Psoas muscle (tissue), 8 donors: Measurements from ENCODE around the gene NEURL1. TPM values are rescaled to one million over a fixed set of nuclear protein-coding genes. Genes with fewer than 3 reads are reported as not detected.
A peak's percentile ranks its signal among the peaks of the same experiment; 100 is the strongest.
"Not testable (repeated sequence)": the region's sequence is repeated elsewhere in the genome, so short reads cannot be mapped to it uniquely, and the experiment has no call there.

Source experiments
- ATAC-seq, 4 donors: fragments of 200-7000 bp; cut with Tn5 transposase; one replicate each; pipeline ENCODE4 v1.9.1; 2020; ENCODE audit warnings: moderate library complexity in 3 of 4, mild to moderate bottlenecking in 2 of 4
- DNase-seq, 2 donors: peaks; one replicate each; pipeline ENCODE4 v3.0.0-alpha.2; 2020
- H3K27ac ChIP-seq: fragments of 200-600 bp; one replicate; pipeline ENCODE4 v1.8.0; 2022
- H3K27me3 ChIP-seq, 3 donors: fragments of 200-600 bp in 1 of 3; one replicate each; pipeline versions ENCODE4 v1.6.1 to v1.8.0; 2013 to 2022; ENCODE audit warnings: low read length in 2 of 3, mild to moderate bottlenecking in 2 of 3, moderate library complexity in 1 of 3; ENCODE audit not compliant: insufficient read depth in 3 of 3
- H3K36me3 ChIP-seq, 2 donors: fragments of 200-600 bp in 1 of 2; one replicate each; pipeline versions ENCODE4 v1.6.1 to v1.8.0; 2013 to 2022; ENCODE audit warnings: low read depth in 1 of 2, mild to moderate bottlenecking in 1 of 2, moderate library complexity in 1 of 2; ENCODE audit not compliant: insufficient read depth in 1 of 2
- H3K4me1 ChIP-seq: fragments of 200-600 bp; one replicate; pipeline ENCODE4 v1.8.0; 2022
- H3K4me3 ChIP-seq: fragments of 200-600 bp; one replicate; pipeline ENCODE4 v1.8.0; 2022; ENCODE audit warnings: mild to moderate bottlenecking
- H3K9me3 ChIP-seq: fragments of 200-600 bp; one replicate; pipeline ENCODE4 v1.8.0; 2022
- CTCF ChIP-seq: fragments of 200-600 bp; IDR thresholded peaks from one replicate; pipeline ENCODE4 v1.8.0; 2022; ENCODE audit warnings: antibody characterized with exemption
- WGBS, 3 donors: extraction: QIAGEN DNeasy Blood & Tissue Kit; methylation state at CpG; one replicate each; pipeline versions ENCODE4 v1.1.6 to v1.1.7; 2013; 5-methylcytosine and 5-hydroxymethylcytosine counted together
- intact Hi-C, 2 donors: fragments of 100-400 bp; cut with DNase I; formaldehyde crosslinking; loops; one replicate each; pipeline versions ENCODE4 v1.11.0 to v1.14.2; 2022
- polyA plus RNA-seq, 3 donors: library from polyadenylated mRNA; stranded (reverse); fragments of 200-250 nt; gene quantifications; one replicate each; pipeline ENCODE4 v1.2.3, GENCODE V29; 2013
- total RNA-seq, 4 donors: library from RNA; stranded (reverse); fragmentation: NEBNext Ultra II Directional in 2 of 4; extraction: Animal tissue kit (Norgen Biotek cat#: 25700) in 2 of 4; gene quantifications; one replicate each; pipeline versions ENCODE4 v1.2.1 to v1.2.4, GENCODE V29; 2021 to 2023
- donor health status: healthy with polysubstance abuse.
- donor health status: DM: no; HTN: no; CAD: no; lungs with moderate emphysema.
- donor health status: Bipolar disorder and iron deficiency.
- donor health status: healthy.
- donor health status: DM: yes; HTN: yes; CAD: no.
- donor health status: DM: no; HTN: no; CAD: no.
- donor health status: DM: no; HTN: no; CAD: no.
- donor health status: DM: yes; HTN: yes; CAD: no.

NEURL1 gene
- total and polyA plus RNA-seq, 7 donors = 10.9 to 103 (median 66.6) TPM

GRCh38 chr10:103478671-103479070 is 14.8 kb upstream of the NEURL1 start:
- no peak overlapping the region for H3K27ac ChIP-seq
- TF ChIP-seq CTCF = no peak
- DNase-seq (no peak), ATAC-seq (no peak)
- intact Hi-C loops = no loop called here
- H3K4me1 ChIP-seq = no peaks in the 10 kb centered on the region
- no peak overlapping the region for H3K4me3 ChIP-seq
- H3K27me3 ChIP-seq = no peaks in the 10 kb centered on the region
- H3K36me3 ChIP-seq = no peaks in the 10 kb centered on the region
- WGBS, 3 donors = 83 to 86% (median 85%) methylated on average over 22 of the region's 22 CpGs
- H3K9me3 ChIP-seq = no peaks in the 10 kb centered on the region

- Histone ChIP-seq H3K27me3 (no peaks in the 10 kb centered on the region), H3K36me3 (no peaks in the 10 kb centered on the region), H3K27ac (no peak within 1 kb of the TSS), H3K4me1 (no peaks in the 10 kb centered on the region), H3K9me3 (no peaks in the 10 kb centered on the region), H3K4me3 (no peak within 1 kb of the TSS)
- intact Hi-C loops = no loop called here
- DNase-seq = no peak
- no peak for ATAC-seq
- WGBS, 3 donors = 67 to 82% (median 70%) methylated on average over 7 of the region's 7 CpGs
- TF ChIP-seq CTCF = no peak
These were observed 14.4 kb upstream of the NEURL1 start, which contains the start of gene CALHM3 for GRCh38 chr10:103479135-103479534. Gene CALHM3, minus strand, starts transcription at chr10:103479240. Its CDS starts 208 bp downstream, at chr10:103479032.

GRCh38 chr10:103480521-103480920 is 13.0 kb upstream of the NEURL1 start:
- Histone ChIP-seq H3K36me3 (no peaks in the 10 kb centered on the region), H3K4me1 (no peaks in the 10 kb centered on the region), H3K4me3 (no peak overlapping the region), H3K9me3 (no peaks in the 10 kb centered on the region), H3K27me3 (no peaks in the 10 kb centered on the region), H3K27ac (no peak overlapping the region)
- TF ChIP-seq CTCF = no peak
- ATAC-seq (peak in 3 of 4 donors; percentile 29 to 40 (median 36)), DNase-seq (peak; percentile 39 to 52)
- intact Hi-C loops = loop anchor here in 1 of 2 donors (5.0 kb wide), 1 partner anchor 63 kb away; no protein-coding TSS in a partner anchor
- 68 to 75% (median 71%) methylated on average over 5 of the region's 5 CpGs for WGBS, 3 donors

- Histone ChIP-seq H3K4me1 (no peaks in the 10 kb centered on the region), H3K4me3 (no peak overlapping the region), H3K9me3 (no peaks in the 10 kb centered on the region), H3K27me3 (no peaks in the 10 kb centered on the region), H3K27ac (no peak overlapping the region), H3K36me3 (no peaks in the 10 kb centered on the region)
- intact Hi-C loops = loop anchor here (2.0 to 5.0 kb wide), 2 partner anchors 65 kb away; no protein-coding TSS in a partner anchor
- peak; percentile 59 for TF ChIP-seq CTCF
- 53 to 62% (median 53%) methylated on average over 12 of the region's 12 CpGs for WGBS, 3 donors
- ATAC-seq = peak in 3 of 4 donors; percentile 41 to 69 (median 55)
- peak in 1 of 2 donors; percentile 39 for DNase-seq
These were observed 11.5 kb upstream of the NEURL1 start for GRCh38 chr10:103481974-103482531.

- H3K27ac ChIP-seq, H3K4me1 ChIP-seq, ATAC-seq, H3K27me3 ChIP-seq, H3K9me3 ChIP-seq, H3K4me3 ChIP-seq, H3K36me3 ChIP-seq, intact Hi-C loops: not testable (repeated sequence)
- WGBS, 3 donors = 83 to 91% (median 90%) methylated on average over 8 of the region's 8 CpGs
- peak in 1 of 2 donors; percentile 25 for DNase-seq
These were observed 6.7 kb upstream of the NEURL1 start for GRCh38 chr10:103486635-103487409.
